GM19193 (cell line): ENCODE data around the gene IFNA17.

Experiments used
- POLR2A ChIP-seq: IDR thresholded peaks from 4 replicates; pipeline ENCODE4 v1.6.1; 2011; ENCODE audit not compliant: insufficient read depth, insufficient read length; ENCODE audit errors: extremely low read depth

The IFNA17 gene

GRCh38 chr9:21228122-21228521, at the start of gene IFNA17:
Gene IFNA17, minus strand, starts transcription at chr9:21228222. Its CDS starts 49 bp downstream, at chr9:21228173.
- TF ChIP-seq POLR2A = no peak

- no peak for TF ChIP-seq POLR2A
Measured at GRCh38 chr9:21268347-21268657, 40.3 kb upstream of the IFNA17 start.

- no peak for TF ChIP-seq POLR2A
Measured at GRCh38 chr9:21267485-21268346, 39.7 kb upstream of the IFNA17 start.

GRCh38 chr9:21266733-21267484, 38.9 kb upstream of the IFNA17 start:
- TF ChIP-seq POLR2A = no peak

GRCh38 chr9:21265421-21266189, 37.6 kb upstream of the IFNA17 start:
- TF ChIP-seq POLR2A = no peak

- no peak for TF ChIP-seq POLR2A
Measured at GRCh38 chr9:21255538-21256212, 27.7 kb upstream of the IFNA17 start.

- no peak for TF ChIP-seq POLR2A
Measured at GRCh38 chr9:21252721-21253547, 24.9 kb upstream of the IFNA17 start.

GRCh38 chr9:21251638-21252037, 23.6 kb upstream of the IFNA17 start:
- no peak for TF ChIP-seq POLR2A

- TF ChIP-seq POLR2A = no peak
Measured at GRCh38 chr9:21251190-21251589, 23.2 kb upstream of the IFNA17 start.

GRCh38 chr9:21244836-21245235, 16.8 kb upstream of the IFNA17 start:
- no peak for TF ChIP-seq POLR2A

- no peak for TF ChIP-seq POLR2A
Measured at GRCh38 chr9:21239911-21240310, 11.9 kb upstream of the IFNA17 start, which contains the start of gene IFNA14. Gene IFNA14, minus strand, starts transcription at chr9:21240005. Its CDS starts 70 bp downstream, at chr9:21239935.

- no peak for TF ChIP-seq POLR2A
Measured at GRCh38 chr9:21234153-21234687, 6.2 kb upstream of the IFNA17 start.

GRCh38 chr9:21233258-21233657, 5.2 kb upstream of the IFNA17 start:
- no peak for TF ChIP-seq POLR2A
